Ishikawa (cell line): ENCODE measurements around the gene MKLN1.

ENCODE experiments used
- CREB1 ChIP-seq: IDR thresholded peaks from 2 replicates; pipeline ENCODE4 v1.6.1; 2012; ENCODE audit warnings: low read depth
- RAD21 ChIP-seq: IDR thresholded peaks from 2 replicates; pipeline ENCODE4 v1.6.1; 2012; ENCODE audit warnings: low read depth
- TAF1 ChIP-seq: IDR thresholded peaks from 2 replicates; pipeline ENCODE4 v1.6.1; 2012; ENCODE audit warnings: low read depth, mild to moderate bottlenecking
- TEAD4 ChIP-seq: IDR thresholded peaks from 2 replicates; pipeline ENCODE4 v1.6.1; 2012
- YY1 ChIP-seq: IDR thresholded peaks from 2 replicates; pipeline ENCODE4 v1.6.1; 2012; ENCODE audit warnings: low read depth

- TF ChIP-seq YY1 (no peak), CREB1 (no peak), RAD21 (no peak), TAF1 (no peak), TEAD4 (no peak)
These were observed 8.1 kb downstream of the MKLN1 start for GRCh38 chr7:131335639-131336381.
